Muscle of leg (tissue), 16 donors: ENCODE measurements around the gene CARD10. TPM values are rescaled to one million over a fixed set of nuclear protein-coding genes. Genes with fewer than 3 reads are reported as not detected.

Experiments used
- DNase-seq: peaks from one replicate; pipeline ENCODE4 v3.0.0; 2013
- H3K27ac ChIP-seq: one replicate; pipeline ENCODE4 v1.5.1; 2013; ENCODE audit warnings: mild to moderate bottlenecking, low read length, control low read depth
- H3K27me3 ChIP-seq: one replicate; pipeline ENCODE4 v1.6.1; 2013; ENCODE audit warnings: low read length; ENCODE audit not compliant: control insufficient read depth, insufficient read depth
- H3K36me3 ChIP-seq: one replicate; pipeline ENCODE4 v1.6.1; 2013; ENCODE audit warnings: low read length; ENCODE audit not compliant: control insufficient read depth, insufficient read depth
- H3K4me1 ChIP-seq: one replicate; pipeline ENCODE4 v1.6.1; 2013; ENCODE audit warnings: low read length; ENCODE audit not compliant: control insufficient read depth, insufficient read depth
- H3K4me3 ChIP-seq: one replicate; pipeline ENCODE4 v1.5.1; 2013; ENCODE audit warnings: low read length, control low read depth
- H3K9me3 ChIP-seq: replicated peaks from 2 replicates; pipeline ENCODE4 v1.6.1; 2013; ENCODE audit warnings: low read depth, low read length; ENCODE audit not compliant: control insufficient read depth
- WGBS: methylation state at CpG from one replicate; pipeline ENCODE4 v1.1.5; 2013; ENCODE audit warnings: missing lambda C conversion rate; ENCODE audit not compliant: insufficient coverage; 5-methylcytosine and 5-hydroxymethylcytosine counted together
- long read RNA-seq, 11 donors: transcript quantifications; one replicate each; lab custom pipeline, GENCODE V29; 2026
- polyA plus RNA-seq, 8 donors: library from polyadenylated mRNA; unstranded; fragments of 120-200 nt; gene quantifications; one replicate each; pipeline versions ENCODE4 v1.2.1 to v1.2.3, GENCODE V29; 2013; ENCODE audit warnings: inconsistent platforms in 1 of 8, low replicate concordance in 1 of 8; ENCODE audit not compliant: insufficient read length in 8 of 8, insufficient read depth in 1 of 8
- total RNA-seq: library from RNA; stranded (reverse); fragments of 120-200 nt; gene quantifications from one replicate; pipeline ENCODE4 v1.2.4, GENCODE V29; 2013

CARD10 gene, protein sequence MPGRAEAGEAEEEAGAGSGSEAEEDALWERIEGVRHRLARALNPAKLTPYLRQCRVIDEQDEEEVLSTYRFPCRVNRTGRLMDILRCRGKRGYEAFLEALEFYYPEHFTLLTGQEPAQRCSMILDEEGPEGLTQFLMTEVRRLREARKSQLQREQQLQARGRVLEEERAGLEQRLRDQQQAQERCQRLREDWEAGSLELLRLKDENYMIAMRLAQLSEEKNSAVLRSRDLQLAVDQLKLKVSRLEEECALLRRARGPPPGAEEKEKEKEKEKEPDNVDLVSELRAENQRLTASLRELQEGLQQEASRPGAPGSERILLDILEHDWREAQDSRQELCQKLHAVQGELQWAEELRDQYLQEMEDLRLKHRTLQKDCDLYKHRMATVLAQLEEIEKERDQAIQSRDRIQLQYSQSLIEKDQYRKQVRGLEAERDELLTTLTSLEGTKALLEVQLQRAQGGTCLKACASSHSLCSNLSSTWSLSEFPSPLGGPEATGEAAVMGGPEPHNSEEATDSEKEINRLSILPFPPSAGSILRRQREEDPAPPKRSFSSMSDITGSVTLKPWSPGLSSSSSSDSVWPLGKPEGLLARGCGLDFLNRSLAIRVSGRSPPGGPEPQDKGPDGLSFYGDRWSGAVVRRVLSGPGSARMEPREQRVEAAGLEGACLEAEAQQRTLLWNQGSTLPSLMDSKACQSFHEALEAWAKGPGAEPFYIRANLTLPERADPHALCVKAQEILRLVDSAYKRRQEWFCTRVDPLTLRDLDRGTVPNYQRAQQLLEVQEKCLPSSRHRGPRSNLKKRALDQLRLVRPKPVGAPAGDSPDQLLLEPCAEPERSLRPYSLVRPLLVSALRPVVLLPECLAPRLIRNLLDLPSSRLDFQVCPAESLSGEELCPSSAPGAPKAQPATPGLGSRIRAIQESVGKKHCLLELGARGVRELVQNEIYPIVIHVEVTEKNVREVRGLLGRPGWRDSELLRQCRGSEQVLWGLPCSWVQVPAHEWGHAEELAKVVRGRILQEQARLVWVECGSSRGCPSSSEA
- total RNA-seq: 7.8 TPM
- polyA plus RNA-seq: 10 to 100 TPM; 12.1 to 19.3 (median 14.4) TPM
- long read RNA-seq, donor 1: 0 reads
- long read RNA-seq, donor 2: 0 reads
- long read RNA-seq, donor 3, full-length matches to known transcripts: 8 of 8 reads
- long read RNA-seq, donor 3, partial matches to known transcripts: 0 of 8 reads
- long read RNA-seq, donor 3, other reads (novel, unspliced or antisense): 0 of 8 reads
- long read RNA-seq, donor 4, partial matches to known transcripts: 0 of 1 reads
- long read RNA-seq, donor 4, other reads (novel, unspliced or antisense): 0 of 1 reads
- long read RNA-seq, donor 5, full-length matches to known transcripts: 4 of 7,860 reads
- long read RNA-seq, donor 5, partial matches to known transcripts: 7,269 of 7,860 reads
- long read RNA-seq, donor 5, other reads (novel, unspliced or antisense): 587 of 7,860 reads
- long read RNA-seq, donor 6, full-length matches to known transcripts: 2 of 24 reads
- long read RNA-seq, donor 6, partial matches to known transcripts: 22 of 24 reads
- long read RNA-seq, donor 6, other reads (novel, unspliced or antisense): 0 of 24 reads
- long read RNA-seq, donor 7, full-length matches to known transcripts: 2 of 2 reads
- long read RNA-seq, donor 7, partial matches to known transcripts: 0 of 2 reads
- long read RNA-seq, donor 7, other reads (novel, unspliced or antisense): 0 of 2 reads
- long read RNA-seq, donor 8: 0 reads
- long read RNA-seq, donor 9, full-length matches to known transcripts: 2 of 2 reads
- long read RNA-seq, donor 9, partial matches to known transcripts: 0 of 2 reads
- long read RNA-seq, donor 9, other reads (novel, unspliced or antisense): 0 of 2 reads
- long read RNA-seq, donor 10, partial matches to known transcripts: 0 of 2 reads
- long read RNA-seq, donor 10, other reads (novel, unspliced or antisense): 0 of 2 reads
- long read RNA-seq, donor 11, partial matches to known transcripts: 0 of 1 reads
- long read RNA-seq, donor 11, other reads (novel, unspliced or antisense): 0 of 1 reads

DNA sequence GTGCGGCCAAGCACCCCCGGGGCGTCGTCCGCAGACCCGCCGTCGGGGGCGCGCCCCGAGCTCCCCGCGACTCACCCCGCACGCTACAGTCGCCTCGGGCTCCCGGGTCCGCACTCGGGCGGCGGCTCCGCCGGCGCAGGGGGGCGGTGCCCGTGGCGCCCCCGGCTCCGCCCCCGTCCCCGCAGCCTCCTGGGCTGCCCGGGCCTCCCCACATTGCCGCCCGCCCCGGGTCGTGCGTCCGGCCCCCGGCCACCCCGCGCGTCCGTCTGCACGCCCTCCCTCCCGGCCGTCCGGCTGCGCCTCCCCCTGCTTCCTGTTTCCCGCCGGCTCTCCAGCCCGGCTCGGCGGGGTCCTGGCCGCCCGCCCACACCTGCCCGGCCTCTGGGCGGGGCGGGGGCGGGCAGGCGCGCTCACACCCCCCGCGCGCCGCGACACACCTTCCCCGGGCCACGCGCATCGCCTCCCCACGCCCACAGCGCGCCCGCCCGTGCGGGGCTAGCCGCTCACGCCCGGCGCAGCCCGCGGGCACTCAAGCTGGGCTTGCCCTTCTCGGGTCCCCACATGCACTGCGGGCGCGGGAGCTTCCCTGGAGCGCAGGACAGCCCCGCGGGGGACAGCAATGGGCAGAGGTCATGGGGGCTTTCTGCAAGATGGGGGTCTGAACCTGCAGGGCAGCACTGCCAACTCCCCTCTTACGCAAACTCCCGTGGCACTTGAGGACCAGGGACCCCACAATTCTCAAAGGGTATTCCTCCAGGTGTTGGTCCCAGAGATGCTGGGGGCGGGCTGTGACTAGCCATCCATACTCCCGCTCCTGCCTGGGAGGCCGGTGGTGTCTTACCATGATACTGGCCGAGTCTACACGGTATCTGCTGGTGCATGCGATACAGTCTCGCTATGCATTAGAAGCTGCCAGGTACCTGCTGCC, at the start of gene CARD10:
Gene CARD10, minus strand, starts transcription at position 148 of the 928 bp plus-strand sequence. CDS start 215 bp downstream, outside the sequence.
- Histone ChIP-seq H3K4me1 (peaks cover 15% of the 10 kb centered on the region), H3K9me3 (no peaks in the 10 kb centered on the region), H3K27me3 (peaks cover 36% of the 10 kb centered on the region), H3K36me3 (no peaks in the 10 kb centered on the region), H3K27ac (no peak within 1 kb of the TSS), H3K4me3 (peak within 1 kb of the TSS; percentile 48)
- 3% methylated on average over 97 of the region's 99 CpGs for WGBS
- peak; percentile 56 for DNase-seq

- DNase-seq: no peak
- Histone ChIP-seq H3K4me3 (no peak overlapping the region), H3K9me3 (no peaks in the 10 kb centered on the region), H3K27ac (no peak overlapping the region), H3K4me1 (peaks cover 32% of the 10 kb centered on the region), H3K27me3 (no peaks in the 10 kb centered on the region), H3K36me3 (peaks cover 50% of the 10 kb centered on the region)
- WGBS: 76% methylated on average over 7 of the region's 14 CpGs
Observed at GRCh38 chr22:37568448-37569008, 49.3 kb upstream of the CARD10 start.

DNA sequence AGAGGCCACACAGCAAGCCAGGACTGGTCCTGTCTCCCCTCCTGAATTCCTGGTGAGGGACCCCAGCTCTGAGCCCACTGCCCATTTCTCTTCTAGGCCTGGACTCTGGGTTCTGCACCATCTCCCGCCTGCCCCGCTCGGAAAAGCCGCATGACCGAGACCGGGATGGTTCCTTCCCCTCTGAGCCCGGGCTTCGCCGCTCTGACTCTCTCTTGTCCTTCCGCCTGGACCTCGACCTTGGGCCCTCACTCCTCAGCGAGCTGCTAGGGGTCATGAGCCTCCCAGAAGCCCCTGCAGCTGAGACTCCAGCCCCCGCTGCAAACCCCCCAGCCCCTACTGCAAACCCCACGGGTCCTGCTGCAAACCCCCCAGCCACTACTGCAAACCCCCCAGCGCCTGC, 48.8 kb upstream of the CARD10 start:
- H3K36me3 ChIP-seq: peaks cover 50% of the 10 kb centered on the region
- WGBS: 90% methylated on average over 11 of the region's 15 CpGs
- H3K27ac ChIP-seq: no peak overlapping the region
- no peaks in the 10 kb centered on the region for H3K9me3 ChIP-seq
- no peak for DNase-seq
- H3K27me3 ChIP-seq: no peaks in the 10 kb centered on the region
- H3K4me3 ChIP-seq: no peak overlapping the region
- H3K4me1 ChIP-seq: peaks cover 37% of the 10 kb centered on the region

- H3K9me3 ChIP-seq: no peaks in the 10 kb centered on the region
- WGBS: 27% methylated on average over 11 of the region's 16 CpGs
- peaks cover 46% of the 10 kb centered on the region for H3K4me1 ChIP-seq
- DNase-seq: peak; percentile 65
- no peaks in the 10 kb centered on the region for H3K27me3 ChIP-seq
- H3K4me3 ChIP-seq: no peak overlapping the region
- peaks cover 56% of the 10 kb centered on the region for H3K36me3 ChIP-seq
- H3K27ac ChIP-seq: no peak overlapping the region
Observed at GRCh38 chr22:37566903-37567798, 47.9 kb upstream of the CARD10 start.

GRCh38 chr22:37566329-37566837, 47.2 kb upstream of the CARD10 start:
- H3K4me3 ChIP-seq: no peak overlapping the region
- peaks cover 59% of the 10 kb centered on the region for H3K36me3 ChIP-seq
- no peak for DNase-seq
- H3K27me3 ChIP-seq: peaks cover 4% of the 10 kb centered on the region
- H3K9me3 ChIP-seq: no peaks in the 10 kb centered on the region
- peaks cover 53% of the 10 kb centered on the region for H3K4me1 ChIP-seq
- WGBS: 67% methylated on average over 25 of the region's 28 CpGs
- no peak overlapping the region for H3K27ac ChIP-seq

- Histone ChIP-seq H3K36me3 (peaks cover 59% of the 10 kb centered on the region), H3K9me3 (no peaks in the 10 kb centered on the region), H3K27me3 (peaks cover 9% of the 10 kb centered on the region), H3K4me1 (peaks cover 58% of the 10 kb centered on the region), H3K27ac (no peak overlapping the region), H3K4me3 (no peak overlapping the region)
- DNase-seq: no peak
- 42% methylated on average over 13 of the region's 17 CpGs for WGBS
Observed at GRCh38 chr22:37565830-37566229, 46.6 kb upstream of the CARD10 start.

DNA sequence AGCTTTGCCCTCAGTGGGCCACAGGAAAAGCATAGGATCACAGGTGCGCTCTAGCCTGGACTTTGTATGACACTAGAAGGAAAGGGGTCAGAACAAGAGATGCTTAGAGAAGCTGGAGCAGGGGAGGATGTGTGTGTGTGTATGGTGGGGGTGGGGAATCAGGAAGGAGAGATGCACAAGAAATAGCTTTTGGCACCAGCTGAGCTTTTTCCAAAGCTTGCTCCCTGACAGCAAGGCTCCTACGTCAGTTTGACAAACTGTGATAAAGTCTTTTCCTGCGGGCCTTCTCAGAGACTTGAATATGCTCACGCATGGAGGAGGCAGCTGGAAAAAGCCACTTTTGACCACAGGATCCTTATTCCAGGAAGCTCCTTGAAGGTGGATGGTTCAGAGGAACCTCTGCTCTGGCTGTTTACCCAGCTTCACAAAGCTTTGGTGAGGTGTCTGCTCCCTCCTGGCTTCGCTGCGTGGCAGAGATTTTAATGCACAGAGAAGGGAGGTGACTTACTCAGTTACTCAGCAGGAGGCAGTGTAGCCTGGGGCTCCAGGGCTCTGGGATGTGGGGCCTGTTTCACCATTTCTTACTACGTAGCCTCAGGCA, 45.0 kb upstream of the CARD10 start:
- H3K36me3 ChIP-seq: peaks cover 49% of the 10 kb centered on the region
- peaks cover 66% of the 10 kb centered on the region for H3K4me1 ChIP-seq
- H3K27me3 ChIP-seq: peaks cover 9% of the 10 kb centered on the region
- peak overlapping the region; percentile 72 for H3K27ac ChIP-seq
- WGBS: 69% methylated on average over 4 of the region's 7 CpGs
- no peaks in the 10 kb centered on the region for H3K9me3 ChIP-seq
- H3K4me3 ChIP-seq: no peak overlapping the region
- DNase-seq: peak; percentile 79
